ENCODE data around the gene TEX261.

DNA sequence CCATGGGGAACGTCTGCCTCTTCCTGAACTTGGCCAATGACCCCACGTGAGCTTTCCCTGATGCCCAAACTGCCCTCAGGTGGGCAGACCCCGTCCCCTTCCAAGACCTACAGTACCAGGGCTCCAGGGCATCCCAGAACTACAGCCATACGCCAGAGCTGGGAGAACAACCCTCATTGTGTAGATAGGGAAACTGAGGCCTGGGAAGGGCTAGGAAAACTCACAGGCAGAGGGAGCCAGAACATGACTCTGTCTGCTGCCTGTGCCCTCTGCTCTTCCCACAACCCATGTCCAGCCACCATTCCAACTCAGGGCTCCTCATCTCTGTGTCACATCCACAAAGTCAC is 33.1 kb downstream of the TEX261 start:
- TF ChIP-seq, protein P1, sequence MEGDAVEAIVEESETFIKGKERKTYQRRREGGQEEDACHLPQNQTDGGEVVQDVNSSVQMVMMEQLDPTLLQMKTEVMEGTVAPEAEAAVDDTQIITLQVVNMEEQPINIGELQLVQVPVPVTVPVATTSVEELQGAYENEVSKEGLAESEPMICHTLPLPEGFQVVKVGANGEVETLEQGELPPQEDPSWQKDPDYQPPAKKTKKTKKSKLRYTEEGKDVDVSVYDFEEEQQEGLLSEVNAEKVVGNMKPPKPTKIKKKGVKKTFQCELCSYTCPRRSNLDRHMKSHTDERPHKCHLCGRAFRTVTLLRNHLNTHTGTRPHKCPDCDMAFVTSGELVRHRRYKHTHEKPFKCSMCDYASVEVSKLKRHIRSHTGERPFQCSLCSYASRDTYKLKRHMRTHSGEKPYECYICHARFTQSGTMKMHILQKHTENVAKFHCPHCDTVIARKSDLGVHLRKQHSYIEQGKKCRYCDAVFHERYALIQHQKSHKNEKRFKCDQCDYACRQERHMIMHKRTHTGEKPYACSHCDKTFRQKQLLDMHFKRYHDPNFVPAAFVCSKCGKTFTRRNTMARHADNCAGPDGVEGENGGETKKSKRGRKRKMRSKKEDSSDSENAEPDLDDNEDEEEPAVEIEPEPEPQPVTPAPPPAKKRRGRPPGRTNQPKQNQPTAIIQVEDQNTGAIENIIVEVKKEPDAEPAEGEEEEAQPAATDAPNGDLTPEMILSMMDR (conservative IDR thresholded peaks at IDR 0.05 in 1 of 2, IDR thresholded peaks at IDR 0.05 in 1 of 2; ENCODE audit: extremely low read depth in 1 of 2, insufficient read depth in 1 of 2, low read depth in 1 of 2, low read length in 2 of 2), result no peak
- TF ChIP-seq EZH2 (IDR thresholded peaks at IDR 0.05; ENCODE audit: borderline replicate concordance, low read length), result no peak
